Keratinocyte (primary cell): ENCODE measurements around the gene IFNA4. TPM values are rescaled to one million over a fixed set of nuclear protein-coding genes. Genes with fewer than 3 reads are reported as not detected.
"Not testable (repeated sequence)": the region's sequence is repeated elsewhere in the genome, so short reads cannot be mapped to it uniquely, and the experiment has no call there.

Experiments used
- DNase-seq: peaks from one replicate; pipeline ENCODE4 v3.0.0-alpha.2; 2011; ENCODE audit warnings: low read depth, missing footprints, low spot score
- FAIRE-seq: peaks from 2 replicates; lab custom pipeline; 2011; peaks lifted over from hg19 to GRCh38; lab: Jason Lieb, UNC
- H2AFZ ChIP-seq: 2 replicates; pipeline ENCODE4 v1.6.0; 2012; ENCODE audit warnings: low read length, control low read depth, inconsistent platforms; ENCODE audit not compliant: control insufficient read depth
- H3K27ac ChIP-seq: 2 replicates; pipeline ENCODE4 v1.5.1; 2011; ENCODE audit warnings: low read length; ENCODE audit not compliant: control insufficient read depth, insufficient read depth
- H3K27me3 ChIP-seq: 3 replicates; pipeline ENCODE4 v1.6.0; 2011; ENCODE audit warnings: low read length; ENCODE audit not compliant: control insufficient read depth, insufficient read depth; ENCODE audit errors: extremely low read depth
- H3K36me3 ChIP-seq, 2 experiments: 2 replicates in 1 of 2; 3 replicates in 1 of 2; pipeline ENCODE4 v1.5.1; 2011; ENCODE audit warnings: low read length in 2 of 2, mild to moderate bottlenecking in 1 of 2; ENCODE audit not compliant: control insufficient read depth in 2 of 2, insufficient read depth in 2 of 2; ENCODE audit errors: extremely low read depth in 1 of 2
- H3K4me1 ChIP-seq: 3 replicates; pipeline ENCODE4 v1.5.1; 2011; ENCODE audit warnings: low read length; ENCODE audit not compliant: control insufficient read depth, insufficient read depth; ENCODE audit errors: extremely low read depth
- H3K4me2 ChIP-seq: 3 replicates; pipeline ENCODE4 v1.6.0; 2011; ENCODE audit warnings: low read depth, low read length; ENCODE audit not compliant: control insufficient read depth, insufficient read depth; ENCODE audit errors: extremely low read depth
- H3K4me3 ChIP-seq, 3 experiments: fragments of 200-600 bp in 1 of 3; sonication (generic) in 1 of 3; 2 replicates in 2 of 3; 3 replicates in 1 of 3; pipeline ENCODE4 v1.5.1; 2011 to 2016; ENCODE audit warnings: low read length in 3 of 3, mild to moderate bottlenecking in 3 of 3, control low read depth in 2 of 3, inconsistent platforms in 1 of 3, low read depth in 1 of 3, mixed read lengths in 1 of 3, mixed run types in 1 of 3, moderate library complexity in 1 of 3; ENCODE audit not compliant: control insufficient read depth in 2 of 3, insufficient read depth in 2 of 3; ENCODE audit errors: extremely low read depth in 1 of 3
- H3K79me2 ChIP-seq: 2 replicates; pipeline ENCODE4 v1.6.0; 2012; ENCODE audit warnings: low read length; ENCODE audit not compliant: control insufficient read depth, insufficient read depth
- H3K9ac ChIP-seq: 3 replicates; pipeline ENCODE4 v1.6.0; 2011; ENCODE audit warnings: low read length; ENCODE audit not compliant: control insufficient read depth, insufficient read depth; ENCODE audit errors: extremely low read depth
- H3K9me1 ChIP-seq: 3 replicates; pipeline ENCODE4 v1.6.0; 2011; ENCODE audit warnings: low read length; ENCODE audit not compliant: control insufficient read depth, insufficient read depth; ENCODE audit errors: extremely low read depth
- H3K9me3 ChIP-seq: 2 replicates; pipeline ENCODE4 v1.5.1; 2012; ENCODE audit warnings: low read depth, low read length; ENCODE audit not compliant: control insufficient read depth
- H4K20me1 ChIP-seq: 3 replicates; pipeline ENCODE4 v1.6.0; 2011; ENCODE audit warnings: low read length; ENCODE audit not compliant: control insufficient read depth, insufficient read depth; ENCODE audit errors: extremely low read depth
- EZH2 ChIP-seq: IDR thresholded peaks from one replicate; pipeline ENCODE4 v1.6.1; 2012; ENCODE audit warnings: inconsistent platforms, mild to moderate bottlenecking, low read length, moderate library complexity
- dilution Hi-C: fragments of 300-500 bp; cut with MboI; formaldehyde crosslinking; loops from one replicate; pipeline ENCODE4 v1.7.0; 2020; ENCODE audit warnings: low sequenced_read_pairs; ENCODE audit not compliant: extremely low pct_ligation_motif_present
- polyA plus RNA-seq, 5 experiments: library from polyadenylated mRNA; depleted of rRNA in 3 of 5; stranded (reverse) in 3 of 5; stranded (forward) in 1 of 5; unstranded in 1 of 5; fragments of >200 nt; gene quantifications; 1 replicate in 1 of 5; 2 replicates in 3 of 5; 3 replicates in 1 of 5; pipeline versions ENCODE4 v1.2.1 to v1.2.3, GENCODE V29; 2011 to 2012; ENCODE audit warnings: missing spikeins in 2 of 5, low read depth in 1 of 5, low replicate concordance in 1 of 5
- TF ChIP-seq, protein P1 (sequence below), 3 experiments: IDR thresholded peaks in 1 of 3; conservative IDR thresholded peaks in 1 of 3; optimal IDR thresholded peaks in 1 of 3; 2 replicates in 2 of 3; 3 replicates in 1 of 3; pipeline versions ENCODE3 to v1.5.1; 2011; ENCODE audit warnings: low read length in 3 of 3, mild to moderate bottlenecking in 3 of 3, moderate library complexity in 2 of 3, control low read depth in 1 of 3, inconsistent platforms in 1 of 3; ENCODE audit not compliant: insufficient read depth in 2 of 3; ENCODE audit errors: extremely low read depth in 1 of 3

IFNA4 gene
- polyA plus RNA-seq, 1 donor (not counting 4 experiments of a cell fraction or from before 2014, with no cell fraction given), result not detected

DNA sequence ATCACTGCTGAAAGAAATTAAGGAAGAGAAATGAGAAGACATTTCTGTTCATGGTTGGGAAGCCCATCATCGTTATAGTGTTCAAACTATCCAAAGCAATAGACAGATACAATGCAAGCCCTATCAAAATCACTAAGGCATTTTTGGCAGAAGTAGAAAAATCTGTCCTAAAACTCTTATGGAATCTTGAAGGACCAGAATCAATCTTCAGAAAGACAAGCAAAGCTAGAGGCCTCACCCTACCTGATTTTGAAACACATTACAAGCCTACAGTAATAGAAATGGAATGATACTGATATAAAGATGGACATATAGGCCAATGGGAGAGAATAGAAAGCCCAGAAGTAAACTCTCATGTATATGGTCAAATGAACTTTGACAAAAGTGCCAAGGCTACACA lies 16.0 kb downstream of the IFNA4 start:
- Histone ChIP-seq H3K79me2 (no peaks in the 10 kb centered on the region), H3K9ac (no peak overlapping the region), H3K9me1 (no peaks in the 10 kb centered on the region), H3K27me3 (peaks cover 4% of the 10 kb centered on the region), H3K27ac (no peak overlapping the region), H3K4me1 (no peaks in the 10 kb centered on the region), H4K20me1 (no peaks in the 10 kb centered on the region), H3K36me3 (no peaks in the 10 kb centered on the region), H2AFZ (no peak overlapping the region), H3K4me2 (no peak overlapping the region), H3K4me3 (no peak overlapping the region), H3K9me3 (no peaks in the 10 kb centered on the region)
- TF ChIP-seq, protein P1, sequence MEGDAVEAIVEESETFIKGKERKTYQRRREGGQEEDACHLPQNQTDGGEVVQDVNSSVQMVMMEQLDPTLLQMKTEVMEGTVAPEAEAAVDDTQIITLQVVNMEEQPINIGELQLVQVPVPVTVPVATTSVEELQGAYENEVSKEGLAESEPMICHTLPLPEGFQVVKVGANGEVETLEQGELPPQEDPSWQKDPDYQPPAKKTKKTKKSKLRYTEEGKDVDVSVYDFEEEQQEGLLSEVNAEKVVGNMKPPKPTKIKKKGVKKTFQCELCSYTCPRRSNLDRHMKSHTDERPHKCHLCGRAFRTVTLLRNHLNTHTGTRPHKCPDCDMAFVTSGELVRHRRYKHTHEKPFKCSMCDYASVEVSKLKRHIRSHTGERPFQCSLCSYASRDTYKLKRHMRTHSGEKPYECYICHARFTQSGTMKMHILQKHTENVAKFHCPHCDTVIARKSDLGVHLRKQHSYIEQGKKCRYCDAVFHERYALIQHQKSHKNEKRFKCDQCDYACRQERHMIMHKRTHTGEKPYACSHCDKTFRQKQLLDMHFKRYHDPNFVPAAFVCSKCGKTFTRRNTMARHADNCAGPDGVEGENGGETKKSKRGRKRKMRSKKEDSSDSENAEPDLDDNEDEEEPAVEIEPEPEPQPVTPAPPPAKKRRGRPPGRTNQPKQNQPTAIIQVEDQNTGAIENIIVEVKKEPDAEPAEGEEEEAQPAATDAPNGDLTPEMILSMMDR (optimal IDR thresholded peaks at IDR 0.05 in 1 of 3, IDR thresholded peaks at IDR 0.05 in 1 of 3, conservative IDR thresholded peaks at IDR 0.05 in 1 of 3; ENCODE audit: extremely low read depth in 1 of 3, insufficient read depth in 2 of 3, low read length in 3 of 3), result no peak
- no peak for TF ChIP-seq EZH2
- FAIRE-seq (no peak), DNase-seq (no peak)
- dilution Hi-C loops, result no loop called here

DNA sequence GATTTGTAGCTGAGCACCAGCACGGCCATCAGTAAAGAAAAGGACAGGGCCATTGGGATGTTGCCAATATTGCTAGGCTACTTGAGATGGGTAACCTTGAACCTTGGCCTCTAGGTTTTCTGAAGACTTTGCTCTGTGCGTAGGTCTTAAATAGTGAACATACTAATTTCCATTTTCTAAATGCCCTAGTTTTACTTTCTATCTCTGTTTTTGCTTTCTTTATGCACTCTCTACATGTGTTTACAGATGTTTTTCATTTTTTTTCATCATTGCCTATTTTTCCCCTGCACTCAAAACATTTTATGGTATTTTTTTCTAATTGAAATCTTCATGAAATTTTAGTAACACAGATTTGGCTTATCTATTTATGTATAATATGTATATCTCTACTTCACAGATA lies 20.8 kb downstream of the IFNA4 start, which contains the start of gene IFNA21:
IFNA21 (minus strand) TSS at position 101 of the 400 bp plus-strand sequence; CDS start at position 53, 48 bp downstream.
- H3K4me3 ChIP-seq, H3K27ac ChIP-seq, H2AFZ ChIP-seq, H3K79me2 ChIP-seq, H3K4me2 ChIP-seq, H3K4me1 ChIP-seq, H3K9me3 ChIP-seq, H3K36me3 ChIP-seq, H4K20me1 ChIP-seq, FAIRE-seq, H3K27me3 ChIP-seq, dilution Hi-C loops, DNase-seq, H3K9ac ChIP-seq, H3K9me1 ChIP-seq: not testable (repeated sequence)

DNA sequence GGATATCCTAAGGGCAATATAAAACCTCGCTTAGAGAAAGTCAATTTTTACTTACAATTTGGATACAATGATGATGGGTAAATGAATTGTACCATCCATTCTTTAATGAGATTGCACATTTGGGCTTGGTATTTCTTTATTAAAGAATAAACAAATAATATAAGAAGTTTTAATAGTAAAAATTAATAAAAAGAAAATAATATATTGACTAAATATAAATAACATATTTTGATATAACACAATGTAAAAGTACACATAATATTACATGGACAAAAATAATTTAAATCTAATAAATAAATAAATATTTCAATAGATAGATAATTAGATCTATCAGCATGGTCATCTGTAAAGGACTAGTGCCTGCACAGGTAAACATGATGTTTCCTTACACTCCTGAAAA lies 21.9 kb downstream of the IFNA4 start:
- no peaks in the 10 kb centered on the region for H3K36me3 ChIP-seq
- dilution Hi-C loops, result no loop called here
- H2AFZ ChIP-seq, result no peak overlapping the region
- TF ChIP-seq EZH2, result no peak
- TF ChIP-seq, protein P1 (optimal IDR thresholded peaks at IDR 0.05 in 1 of 3, IDR thresholded peaks at IDR 0.05 in 1 of 3, conservative IDR thresholded peaks at IDR 0.05 in 1 of 3; ENCODE audit: extremely low read depth in 1 of 3, insufficient read depth in 2 of 3, low read length in 3 of 3), result no peak
- H4K20me1 ChIP-seq, result no peaks in the 10 kb centered on the region
- FAIRE-seq (no peak), DNase-seq (no peak)
- H3K4me1 ChIP-seq, result no peaks in the 10 kb centered on the region
- no peak overlapping the region for H3K4me2 ChIP-seq
- no peaks in the 10 kb centered on the region for H3K9me1 ChIP-seq
- no peak overlapping the region for H3K27ac ChIP-seq
- no peaks in the 10 kb centered on the region for H3K79me2 ChIP-seq
- H3K4me3 ChIP-seq, result no peak overlapping the region
- no peak overlapping the region for H3K9ac ChIP-seq
- H3K9me3 ChIP-seq, result no peaks in the 10 kb centered on the region
- H3K27me3 ChIP-seq, result peaks cover 7% of the 10 kb centered on the region
